Mesenteric fat pad (tissue), 1 donor: ENCODE measurements around the gene CEP72. TPM values are rescaled to one million over a fixed set of nuclear protein-coding genes. Genes with fewer than 3 reads are reported as not detected.

Experiments
- DNase-seq: peaks from one replicate; pipeline ENCODE4 v3.0.0-alpha.2; 2020; ENCODE audit warnings: low spot score
- total RNA-seq: library from RNA; stranded (reverse); fragmentation: NEBNext Ultra II Directional; extraction: Animal tissue kit (Norgen Biotek cat#: 25700); gene quantifications from one replicate; pipeline ENCODE4 v1.2.1, GENCODE V29; 2021
- donor health status: DM: yes; HTN: yes; CAD: no.

Gene CEP72
- total RNA-seq, 1 donor from 2014 or later: 2.0 TPM

- DNase-seq: peak; percentile 92
These were observed 84.9 kb downstream of the CEP72 start for GRCh38 chr5:696753-697702.

Other genes starting within 250 kb of the CEP72 start
- gene EXOC3, start 169.2 kb upstream of the CEP72 start, total RNA-seq: 58.5 TPM
- gene SLC9A3, start 87.9 kb upstream of the CEP72 start, total RNA-seq: 1.1 TPM
- 5.4 TPM for gene TPPP, start 81.0 kb downstream of the CEP72 start, total RNA-seq
- gene ZDHHC11B, start 172.4 kb downstream of the CEP72 start, total RNA-seq: 6.9 TPM
- 11.0 TPM for gene ZDHHC11, start 238.6 kb downstream of the CEP72 start, total RNA-seq